SU-DHL-6 (cell line): ENCODE data around the gene SPATA6.

Experiments
- H2AFZ ChIP-seq: fragments of 200-600 bp; sonication (generic); 2 replicates; pipeline ENCODE4 v1.6.1; 2014; ENCODE audit warnings: low read depth, mild to moderate bottlenecking, moderate library complexity, mixed read lengths, antibody characterized with exemption, low read length; ENCODE audit not compliant: severe bottlenecking
- H3F3A ChIP-seq: fragments of 200-600 bp; shearing (Covaris generic); 2 replicates; pipeline ENCODE4 v1.6.0; 2016; ENCODE audit warnings: antibody characterized with exemption, mild to moderate bottlenecking; ENCODE audit not compliant: insufficient read depth
- H3K27ac ChIP-seq: fragments of 200-600 bp; sonication (generic); 2 replicates; pipeline ENCODE4 v1.5.1; 2016; ENCODE audit warnings: low read depth, mild to moderate bottlenecking, low read length, moderate library complexity, mixed read lengths
- H3K27me3 ChIP-seq: fragments of 200-600 bp; sonication (generic), shearing (Covaris generic); 2 replicates; pipeline ENCODE4 v1.6.0; 2014; ENCODE audit warnings: mild to moderate bottlenecking, low read length
- H3K36me3 ChIP-seq: fragments of 200-600 bp; sonication (generic); 2 replicates; pipeline ENCODE4 v1.6.1; 2014; ENCODE audit warnings: mild to moderate bottlenecking, low read length, mixed read lengths
- H3K4me2 ChIP-seq: fragments of 300-600, 200-600 bp; shearing (Covaris generic), sonication (generic); 2 replicates; pipeline ENCODE4 v1.6.0; 2014; ENCODE audit warnings: low read length, low read depth, mild to moderate bottlenecking; ENCODE audit not compliant: poor library complexity, severe bottlenecking
- H3K4me3 ChIP-seq: fragments of 200-600 bp; sonication (generic); 2 replicates; pipeline ENCODE4 v1.5.1; 2014; ENCODE audit warnings: antibody characterized with exemption, low read length, mild to moderate bottlenecking, mixed read lengths; ENCODE audit not compliant: insufficient read depth, poor library complexity, severe bottlenecking
- H3K79me2 ChIP-seq: fragments of 200-600 bp; sonication (generic); 2 replicates; pipeline ENCODE4 v1.6.1; 2014; ENCODE audit warnings: mild to moderate bottlenecking, low read length, moderate library complexity; ENCODE audit not compliant: insufficient read depth
- H3K9ac ChIP-seq: fragments of 200-600 bp; sonication (generic); 2 replicates; pipeline ENCODE4 v1.7.0; 2014; ENCODE audit warnings: mild to moderate bottlenecking, low read length
- H3K9me2 ChIP-seq: fragments of 200-600 bp; sonication (generic); replicated peaks from 2 replicates; pipeline ENCODE4 v1.6.1; 2014; ENCODE audit warnings: low read length; ENCODE audit not compliant: insufficient read depth
- H3K9me3 ChIP-seq: fragments of 200-600 bp; sonication (generic); 2 replicates; pipeline ENCODE4 v1.6.1; 2014; ENCODE audit warnings: low read length, mixed read lengths; ENCODE audit not compliant: insufficient read depth
- H4K20me1 ChIP-seq: fragments of 200-600 bp; sonication (generic); 2 replicates; pipeline ENCODE4 v1.6.1; 2014; ENCODE audit warnings: low read depth, mild to moderate bottlenecking, antibody characterized with exemption, low read length, moderate library complexity, mixed read lengths
- CTCF ChIP-seq: fragments of 200-600 bp; sonication (generic); IDR thresholded peaks from one replicate; pipeline ENCODE4 v1.5.1; 2017; ENCODE audit warnings: antibody characterized with exemption, mild to moderate bottlenecking, low read length, moderate library complexity; ENCODE audit not compliant: insufficient read depth, poor library complexity, severe bottlenecking
- EZH2phosphoT487 ChIP-seq: fragments of 200-600 bp; sonication (generic), shearing (Covaris generic); conservative IDR thresholded peaks from 2 replicates; pipeline ENCODE4 v1.6.1; 2018; ENCODE audit warnings: mild to moderate bottlenecking, antibody characterized with exemption, low read length, moderate library complexity, mixed read lengths

The SPATA6 gene

GRCh38 chr1:48414264-48414663 is 57.7 kb downstream of the SPATA6 start:
- no peak overlapping the region for H3K9ac ChIP-seq
- TF ChIP-seq EZH2phosphoT487 (no peak), CTCF (no peak)
- no peaks in the 10 kb centered on the region for H3K9me3 ChIP-seq
- no peak overlapping the region for H2AFZ ChIP-seq
- H3F3A ChIP-seq: no peaks in the 10 kb centered on the region
- H3K4me3 ChIP-seq: no peak overlapping the region
- no peaks in the 10 kb centered on the region for H3K36me3 ChIP-seq
- H3K27me3 ChIP-seq: no peaks in the 10 kb centered on the region
- no peaks in the 10 kb centered on the region for H3K9me2 ChIP-seq
- H4K20me1 ChIP-seq: no peaks in the 10 kb centered on the region
- no peak overlapping the region for H3K27ac ChIP-seq
- H3K4me2 ChIP-seq: no peak overlapping the region
- no peaks in the 10 kb centered on the region for H3K79me2 ChIP-seq

DNA sequence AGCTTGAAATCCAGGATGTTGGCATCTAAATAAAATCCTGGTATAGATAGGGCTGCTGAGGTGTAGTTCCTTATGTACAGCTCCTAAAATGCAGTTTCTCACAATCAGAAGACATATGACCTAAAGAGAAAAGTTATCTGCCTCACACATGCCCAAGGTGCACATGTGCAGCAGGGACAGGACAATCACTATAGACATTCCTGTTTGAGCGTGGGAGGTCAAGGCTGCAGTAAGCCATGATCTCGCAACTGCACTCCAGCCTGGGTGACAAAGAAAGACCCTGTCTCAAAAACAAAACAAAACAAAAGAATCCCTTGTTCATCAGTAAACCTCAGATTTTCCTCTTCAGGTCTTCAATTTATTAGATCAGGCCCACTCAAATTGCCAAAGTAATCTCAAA is 66.1 kb downstream of the SPATA6 start:
- Histone ChIP-seq H3K4me3 (no peak overlapping the region), H3K9ac (no peak overlapping the region), H3K4me2 (no peak overlapping the region), H3K9me3 (no peaks in the 10 kb centered on the region), H3F3A (no peaks in the 10 kb centered on the region), H3K79me2 (no peaks in the 10 kb centered on the region), H3K27ac (no peak overlapping the region), H3K9me2 (no peaks in the 10 kb centered on the region), H4K20me1 (no peaks in the 10 kb centered on the region), H3K36me3 (no peaks in the 10 kb centered on the region), H2AFZ (no peak overlapping the region), H3K27me3 (no peaks in the 10 kb centered on the region)
- no peak for TF ChIP-seq EZH2phosphoT487

DNA sequence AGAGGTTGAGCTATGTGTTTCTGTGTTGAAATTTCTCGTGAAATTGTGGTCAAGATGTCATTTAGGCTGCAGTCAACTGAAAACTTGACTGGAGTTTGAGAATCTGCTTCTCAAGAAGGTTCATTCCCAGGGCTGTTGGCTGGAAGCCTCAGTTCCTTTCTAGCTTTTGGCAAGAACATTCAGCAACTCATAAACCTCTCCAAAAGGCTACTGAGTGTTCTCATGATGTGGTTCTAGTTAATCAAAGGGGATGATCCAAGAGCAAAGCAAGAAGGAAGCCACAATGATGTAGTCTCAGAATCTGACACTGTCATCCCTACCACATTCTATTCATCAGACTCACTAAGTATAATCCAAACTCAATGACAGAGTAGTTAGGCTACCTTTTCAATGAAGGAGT is 66.6 kb downstream of the SPATA6 start:
- TF ChIP-seq EZH2phosphoT487: no peak
- TF ChIP-seq CTCF: no peak
- H3K36me3 ChIP-seq: no peaks in the 10 kb centered on the region

GRCh38 chr1:48402599-48402998 is 69.4 kb downstream of the SPATA6 start:
- H3F3A ChIP-seq: no peaks in the 10 kb centered on the region
- H4K20me1 ChIP-seq: no peaks in the 10 kb centered on the region
- no peak overlapping the region for H3K9ac ChIP-seq
- H3K79me2 ChIP-seq: no peaks in the 10 kb centered on the region
- H3K9me2 ChIP-seq: no peaks in the 10 kb centered on the region
- H2AFZ ChIP-seq: no peak overlapping the region
- no peaks in the 10 kb centered on the region for H3K36me3 ChIP-seq
- H3K4me3 ChIP-seq: no peak overlapping the region
- no peak for TF ChIP-seq EZH2phosphoT487
- no peak for TF ChIP-seq CTCF
- H3K27me3 ChIP-seq: no peaks in the 10 kb centered on the region
- no peak overlapping the region for H3K4me2 ChIP-seq
- no peaks in the 10 kb centered on the region for H3K9me3 ChIP-seq
- H3K27ac ChIP-seq: no peak overlapping the region

More for the DNA sequence above, 66.6 kb downstream of the SPATA6 start:
- Histone ChIP-seq H3K79me2 (no peaks in the 10 kb centered on the region), H3K4me2 (no peak overlapping the region), H3K27me3 (no peaks in the 10 kb centered on the region), H3F3A (no peaks in the 10 kb centered on the region), H3K27ac (no peak overlapping the region), H2AFZ (no peak overlapping the region), H3K9me3 (no peaks in the 10 kb centered on the region), H3K9me2 (no peaks in the 10 kb centered on the region), H3K4me3 (no peak overlapping the region), H3K9ac (no peak overlapping the region), H4K20me1 (no peaks in the 10 kb centered on the region)
